Measurements from ENCODE around the gene PHOSPHO2.

PHOSPHO2 gene, protein sequence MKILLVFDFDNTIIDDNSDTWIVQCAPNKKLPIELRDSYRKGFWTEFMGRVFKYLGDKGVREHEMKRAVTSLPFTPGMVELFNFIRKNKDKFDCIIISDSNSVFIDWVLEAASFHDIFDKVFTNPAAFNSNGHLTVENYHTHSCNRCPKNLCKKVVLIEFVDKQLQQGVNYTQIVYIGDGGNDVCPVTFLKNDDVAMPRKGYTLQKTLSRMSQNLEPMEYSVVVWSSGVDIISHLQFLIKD

DNA sequence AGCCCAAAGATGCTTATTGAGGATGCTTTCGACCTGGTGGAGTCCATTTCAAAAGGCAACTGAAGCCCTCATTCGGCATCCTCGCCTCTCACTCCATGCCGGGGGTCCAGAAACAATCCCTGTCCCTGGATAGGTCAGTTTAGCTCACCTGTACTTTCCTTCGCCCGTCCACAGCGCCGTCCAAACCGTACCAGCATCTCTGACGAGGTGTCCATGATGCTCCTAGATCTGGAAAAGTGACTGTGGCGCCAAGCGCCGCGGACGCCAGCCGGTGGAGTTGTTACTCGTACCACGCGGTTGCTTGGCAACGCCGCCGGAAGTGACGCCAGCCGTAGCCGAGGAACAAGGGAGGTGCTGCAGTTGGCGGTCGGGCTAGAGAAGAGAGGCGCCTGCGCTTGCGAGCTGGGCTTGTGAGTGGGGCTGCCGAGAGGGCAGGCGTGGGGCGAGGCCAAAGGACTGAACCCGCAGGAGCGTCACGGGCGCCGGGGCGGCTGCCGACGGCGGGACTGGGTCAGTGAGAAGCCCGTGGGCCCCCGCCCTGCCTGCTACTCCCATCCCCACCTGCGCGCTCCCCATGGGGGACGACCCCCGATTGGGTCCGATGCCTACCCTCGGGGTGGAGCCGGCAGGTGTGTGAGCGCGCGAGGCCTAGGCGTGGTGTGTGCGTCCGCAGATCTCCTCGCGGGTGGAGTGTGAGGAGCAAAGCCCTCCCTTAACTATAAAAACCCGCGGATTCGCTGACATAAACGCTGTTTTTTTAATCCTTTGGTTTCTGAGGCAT is at the start of gene PHOSPHO2, which contains the start of gene CFAP210:
Gene PHOSPHO2 (plus strand): TSS at position 357 of the 781 bp plus-strand sequence. CDS start 6,503 bp downstream, outside the sequence.
Gene CFAP210 (minus strand): TSS at position 293 of the 781 bp plus-strand sequence. CDS start 78 bp downstream, at position 215.
- H3K27ac ChIP-seq = peak within 1 kb of the TSS; percentile 77
- TF ChIP-seq, protein P1, sequence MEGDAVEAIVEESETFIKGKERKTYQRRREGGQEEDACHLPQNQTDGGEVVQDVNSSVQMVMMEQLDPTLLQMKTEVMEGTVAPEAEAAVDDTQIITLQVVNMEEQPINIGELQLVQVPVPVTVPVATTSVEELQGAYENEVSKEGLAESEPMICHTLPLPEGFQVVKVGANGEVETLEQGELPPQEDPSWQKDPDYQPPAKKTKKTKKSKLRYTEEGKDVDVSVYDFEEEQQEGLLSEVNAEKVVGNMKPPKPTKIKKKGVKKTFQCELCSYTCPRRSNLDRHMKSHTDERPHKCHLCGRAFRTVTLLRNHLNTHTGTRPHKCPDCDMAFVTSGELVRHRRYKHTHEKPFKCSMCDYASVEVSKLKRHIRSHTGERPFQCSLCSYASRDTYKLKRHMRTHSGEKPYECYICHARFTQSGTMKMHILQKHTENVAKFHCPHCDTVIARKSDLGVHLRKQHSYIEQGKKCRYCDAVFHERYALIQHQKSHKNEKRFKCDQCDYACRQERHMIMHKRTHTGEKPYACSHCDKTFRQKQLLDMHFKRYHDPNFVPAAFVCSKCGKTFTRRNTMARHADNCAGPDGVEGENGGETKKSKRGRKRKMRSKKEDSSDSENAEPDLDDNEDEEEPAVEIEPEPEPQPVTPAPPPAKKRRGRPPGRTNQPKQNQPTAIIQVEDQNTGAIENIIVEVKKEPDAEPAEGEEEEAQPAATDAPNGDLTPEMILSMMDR (conservative IDR thresholded peaks at IDR 0.05; ENCODE audit: low read depth) = no peak
- DNase-seq (ENCODE audit: low spot score) = peak; percentile 92
- ChIA-PET POLR2A (ENCODE audit: low non-redundant PET) (no interaction called here), CTCF (no interaction called here)

DNA sequence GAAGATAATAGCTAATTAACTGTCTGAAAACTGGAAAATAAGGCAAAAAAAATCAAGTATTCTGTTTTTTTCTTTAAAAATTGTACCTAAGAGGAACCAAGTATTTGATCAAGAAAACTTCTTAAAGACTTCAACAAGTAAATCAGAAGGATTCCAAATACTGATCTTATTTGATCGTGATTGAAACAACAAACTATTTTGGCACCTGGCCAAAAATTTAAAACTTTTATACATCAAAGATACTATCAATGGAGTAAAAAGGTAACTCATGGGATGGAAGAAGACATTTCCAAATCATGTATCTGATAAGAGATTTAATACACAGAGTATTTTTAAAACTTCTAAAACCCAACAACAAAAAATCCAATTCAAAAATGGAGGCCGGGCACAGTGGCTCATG is 46.8 kb upstream of the PHOSPHO2 start:
- H3K27ac ChIP-seq = no peak overlapping the region
- ChIA-PET CTCF (no interaction called here), POLR2A (ENCODE audit: low non-redundant PET) (no interaction called here)
- DNase-seq (ENCODE audit: low spot score) = no peak
- TF ChIP-seq, protein P1 (conservative IDR thresholded peaks at IDR 0.05; ENCODE audit: low read depth) = no peak

DNA sequence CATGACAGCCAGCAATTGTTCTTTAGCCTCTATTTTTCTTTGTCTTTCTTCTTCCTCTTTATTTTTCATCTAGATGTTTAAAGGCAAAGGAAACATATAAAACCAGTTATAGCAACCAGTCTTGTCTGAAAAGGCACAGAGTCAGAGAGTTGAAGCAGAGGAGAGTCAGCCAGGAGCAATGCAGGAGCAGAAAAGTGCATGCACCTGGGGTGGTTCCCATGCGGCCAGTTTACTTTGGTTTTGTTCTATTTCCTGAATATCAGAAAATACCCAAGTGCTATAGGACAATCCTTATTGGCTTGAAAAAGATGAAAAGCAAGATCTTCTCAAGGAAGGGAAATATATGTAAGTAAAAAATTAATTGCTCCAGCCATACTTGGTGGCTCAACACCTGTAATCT is 45.0 kb upstream of the PHOSPHO2 start:
- POLR2A ChIA-PET (ENCODE audit: low non-redundant PET) = no interaction called here
- no peak overlapping the region for H3K27ac ChIP-seq
- TF ChIP-seq, protein P1 (conservative IDR thresholded peaks at IDR 0.05; ENCODE audit: low read depth) = no peak
- CTCF ChIA-PET = interaction anchor here (0.6 kb wide), 1 partner anchor 328 kb away, joined by 4 read pairs; no protein-coding TSS in a partner anchor
- DNase-seq (ENCODE audit: low spot score) = no peak

DNA sequence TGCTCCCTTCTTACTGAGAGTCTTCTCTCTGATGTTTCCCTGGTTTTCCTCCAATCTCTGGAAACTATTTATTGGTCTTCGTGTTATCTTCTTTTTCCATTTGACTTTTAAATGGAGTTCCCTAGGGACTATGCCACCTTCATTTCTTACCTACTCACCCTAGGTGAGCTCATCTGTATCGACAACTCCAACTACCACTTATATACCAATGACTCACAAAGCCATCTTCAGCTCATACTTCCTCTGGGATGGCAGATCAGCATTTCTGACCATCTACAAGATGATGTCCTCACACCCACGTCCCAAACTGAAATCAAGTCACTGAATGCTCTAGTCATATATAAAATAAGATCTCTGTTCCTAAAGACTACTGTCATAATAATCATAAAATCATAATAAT is 40.6 kb upstream of the PHOSPHO2 start:
- ChIA-PET POLR2A (ENCODE audit: low non-redundant PET) (no interaction called here), CTCF (interaction anchor here (1.1 kb wide), 1 partner anchor 80 kb away, joined by 7 read pairs; the partner anchor contains the start of gene KLHL23)
- H3K27ac ChIP-seq = no peak overlapping the region
- TF ChIP-seq, protein P1 (conservative IDR thresholded peaks at IDR 0.05; ENCODE audit: low read depth) = no peak
- no peak for DNase-seq (ENCODE audit: low spot score)

DNA sequence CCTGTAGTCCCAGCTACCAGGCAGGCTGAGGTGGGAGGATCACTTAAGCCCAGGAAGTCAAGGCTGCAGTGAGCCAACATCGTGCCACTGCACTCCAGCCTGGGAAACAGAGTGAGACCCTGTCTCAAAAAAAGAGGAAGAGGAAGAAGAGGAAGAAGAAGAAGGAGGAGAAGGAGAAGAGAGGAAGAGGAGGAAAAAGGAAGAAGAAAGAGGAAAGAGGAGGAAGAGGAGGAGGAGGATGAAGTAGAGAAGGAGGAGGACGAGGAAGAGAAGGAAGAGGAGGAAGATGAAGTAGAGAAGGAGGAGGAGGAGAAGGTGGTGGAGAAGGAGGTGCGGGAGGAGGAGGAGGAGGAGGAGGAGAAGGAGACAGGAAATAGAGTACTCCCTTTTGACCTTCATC is 38.1 kb upstream of the PHOSPHO2 start:
- CTCF ChIA-PET = interaction anchor here (0.6 kb wide), 1 partner anchor 133 kb away, joined by 3 read pairs; no protein-coding TSS in a partner anchor
- TF ChIP-seq, protein P1 (conservative IDR thresholded peaks at IDR 0.05; ENCODE audit: low read depth) = no peak
- POLR2A ChIA-PET (ENCODE audit: low non-redundant PET) = no interaction called here
- DNase-seq (ENCODE audit: low spot score) = no peak
- H3K27ac ChIP-seq = no peak overlapping the region

DNA sequence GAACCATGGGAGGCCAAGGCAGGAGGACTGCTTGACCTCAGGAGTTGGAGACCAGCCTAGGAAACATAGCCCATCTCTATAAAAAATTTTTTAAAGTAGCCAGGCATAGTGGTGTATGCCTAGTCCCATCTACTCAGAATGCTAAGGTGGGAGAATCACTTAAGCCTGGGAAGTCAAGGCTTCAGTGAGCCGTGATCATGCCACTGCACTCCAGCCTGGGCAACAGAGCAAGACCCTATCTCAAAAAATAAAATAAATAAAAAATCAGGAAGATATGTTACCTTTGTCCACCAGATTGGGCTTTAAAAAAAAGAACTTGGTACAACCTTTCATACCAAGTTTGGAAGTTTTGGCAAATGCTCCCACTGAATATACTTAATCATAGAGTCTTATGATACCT is 35.4 kb upstream of the PHOSPHO2 start:
- TF ChIP-seq, protein P1 (conservative IDR thresholded peaks at IDR 0.05; ENCODE audit: low read depth) = no peak
- ChIA-PET POLR2A (ENCODE audit: low non-redundant PET) (no interaction called here), CTCF (no interaction called here)
- H3K27ac ChIP-seq = no peak overlapping the region
- DNase-seq (ENCODE audit: low spot score) = no peak

Data from RWPE1 (cell line).